Caco-2 (cell line): Measurements from ENCODE around the gene KIAA1614. TPM values are rescaled to one million over a fixed set of nuclear protein-coding genes. Genes with fewer than 3 reads are reported as not detected.

Experiments
- BruUV-seq: library from RNA; stranded (reverse); fragments of 400-500 nt; replicated peaks from 2 replicates; lab custom pipeline; 2021; lab: Mats Ljungman, UMichigan
- CTCF ChIA-PET: fragments of 300-600 bp; sonication (Branson Sonifier 250); formaldehyde crosslinking; loops from one replicate; lab custom pipeline; 2022; ENCODE audit warnings: antibody characterized with exemption; lab: Charles Lee
- POLR2A ChIA-PET: fragments of 300-600 bp; sonication (Branson Sonifier 250); formaldehyde crosslinking; loops from one replicate; lab custom pipeline; 2022; ENCODE audit warnings: antibody characterized with exemption; lab: Charles Lee
- DNase-seq, 2 experiments: peaks; one replicate each; pipeline versions ENCODE4 v3.0.0 to v3.0.0-alpha.2; 2020 to 2022
- H3K27me3 ChIP-seq: replicated peaks from 2 replicates; pipeline ENCODE4 v1.6.0; 2011; ENCODE audit warnings: low read length; ENCODE audit not compliant: control insufficient read depth, insufficient read depth
- H3K36me3 ChIP-seq: 2 replicates; pipeline ENCODE4 v1.5.1; 2011; ENCODE audit warnings: low read length; ENCODE audit not compliant: control insufficient read depth, insufficient read depth
- H3K4me1 ChIP-seq: fragments of 250-450 bp; sonication (Bioruptor Pico); 2 replicates; pipeline ENCODE4 v1.5.1; 2020; ENCODE audit warnings: mild to moderate bottlenecking
- H3K4me3 ChIP-seq: 2 replicates; pipeline ENCODE4 v1.5.1; 2011; ENCODE audit warnings: low read depth, mild to moderate bottlenecking, control low read depth, low read length
- H3K9me3 ChIP-seq: fragments of 250-450 bp; sonication (Bioruptor Pico); 2 replicates; pipeline ENCODE4 v1.5.1; 2020; ENCODE audit warnings: mild to moderate bottlenecking, moderate library complexity
- H3K27ac Mint-ChIP-seq: one replicate; pipeline ENCODE4 v1.8.0; 2022; ENCODE audit warnings: mixed read lengths; ENCODE audit not compliant: unreplicated experiment
- H3K27me3 Mint-ChIP-seq: one replicate; pipeline ENCODE4 v1.8.0; 2022; ENCODE audit warnings: mixed read lengths; ENCODE audit not compliant: insufficient read depth, unreplicated experiment
- H3K36me3 Mint-ChIP-seq: one replicate; pipeline ENCODE4 v1.8.0; 2022; ENCODE audit warnings: mild to moderate bottlenecking, mixed read lengths; ENCODE audit not compliant: insufficient read depth, unreplicated experiment
- H3K4me1 Mint-ChIP-seq: one replicate; pipeline ENCODE4 v1.8.0; 2022; ENCODE audit warnings: low read depth, mixed read lengths; ENCODE audit not compliant: unreplicated experiment
- H3K4me3 Mint-ChIP-seq: one replicate; pipeline ENCODE4 v1.8.0; 2022; ENCODE audit warnings: mild to moderate bottlenecking, moderate library complexity, mixed read lengths; ENCODE audit not compliant: unreplicated experiment
- H3K9me3 Mint-ChIP-seq: one replicate; pipeline ENCODE4 v1.8.0; 2022; ENCODE audit warnings: mixed read lengths; ENCODE audit not compliant: unreplicated experiment
- intact Hi-C: fragments of 100-400 bp; cut with micrococcal nuclease; formaldehyde crosslinking; loops from one replicate; pipeline ENCODE4 v1.10.0; 2022; ENCODE audit not compliant: unreplicated experiment
- total RNA-seq: library from RNA; stranded (reverse); gene quantifications from 2 replicates; pipeline ENCODE4 v1.2.3, GENCODE V29; 2022
- TF ChIP-seq, protein P1 (sequence below), 2 experiments: fragments of 200-600 bp in 1 of 2; IDR thresholded peaks; 1 replicate in 1 of 2; 2 replicates in 1 of 2; pipeline versions ENCODE4 v1.5.1 to v1.8.0; 2011 to 2022; ENCODE audit warnings: antibody characterized with exemption in 1 of 2, control low read depth in 1 of 2, inconsistent platforms in 1 of 2, low read depth in 1 of 2, low read length in 1 of 2, mild to moderate bottlenecking in 1 of 2, moderate library complexity in 1 of 2; ENCODE audit not compliant: insufficient read depth in 1 of 2, severe bottlenecking in 1 of 2, unreplicated experiment in 1 of 2

KIAA1614 gene
- total RNA-seq, 1 experiment from 2014 or later: 0.29 TPM

DNA sequence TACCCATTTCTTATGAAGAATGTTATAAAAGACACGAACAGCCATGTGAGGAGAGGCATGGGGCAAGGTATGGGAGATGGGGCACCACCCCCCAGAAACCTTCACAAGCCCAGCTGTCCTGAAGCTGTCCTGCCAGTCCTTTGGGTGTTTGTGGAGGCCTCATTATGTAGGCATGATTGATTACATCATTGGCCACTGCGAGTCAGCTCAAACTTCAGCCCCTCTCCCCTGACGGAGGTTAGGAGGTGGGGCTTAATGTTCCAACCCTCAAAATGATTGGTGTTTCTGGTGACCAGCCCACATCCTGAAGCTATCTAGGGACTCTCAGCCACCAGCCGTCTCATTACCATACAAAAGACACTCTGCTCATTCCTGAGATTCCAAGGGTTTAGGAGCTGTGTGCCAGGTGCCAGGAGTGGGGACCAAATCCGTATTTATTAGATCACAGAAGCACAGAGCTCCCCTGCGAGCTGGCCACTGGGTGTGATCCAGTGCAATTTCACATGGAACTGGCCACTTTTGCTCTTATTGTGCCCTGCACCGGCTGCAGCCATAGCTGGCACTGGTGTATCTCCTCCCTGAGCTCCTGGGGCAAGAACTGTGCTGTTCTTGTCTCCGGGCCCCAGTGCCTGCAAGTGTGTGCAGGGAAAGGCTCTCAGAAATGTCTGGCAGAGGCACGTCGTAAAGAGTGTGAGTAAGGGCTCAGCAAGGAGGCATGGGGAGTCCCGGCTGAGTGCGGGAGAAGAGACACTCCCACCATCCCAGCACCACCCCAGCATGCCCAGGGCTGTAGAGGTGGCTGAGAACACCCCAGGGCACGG is 10.5 kb downstream of the KIAA1614 start:
- Mint-ChIP-seq H3K4me1 (peaks cover 16% of the 10 kb centered on the region), H3K27ac (peak overlapping the region; percentile 91), H3K4me3 (peak overlapping the region; percentile 39), H3K9me3 (no peaks in the 10 kb centered on the region), H3K27me3 (no peaks in the 10 kb centered on the region), H3K36me3 (peaks cover 8% of the 10 kb centered on the region)
- TF ChIP-seq, protein P1, sequence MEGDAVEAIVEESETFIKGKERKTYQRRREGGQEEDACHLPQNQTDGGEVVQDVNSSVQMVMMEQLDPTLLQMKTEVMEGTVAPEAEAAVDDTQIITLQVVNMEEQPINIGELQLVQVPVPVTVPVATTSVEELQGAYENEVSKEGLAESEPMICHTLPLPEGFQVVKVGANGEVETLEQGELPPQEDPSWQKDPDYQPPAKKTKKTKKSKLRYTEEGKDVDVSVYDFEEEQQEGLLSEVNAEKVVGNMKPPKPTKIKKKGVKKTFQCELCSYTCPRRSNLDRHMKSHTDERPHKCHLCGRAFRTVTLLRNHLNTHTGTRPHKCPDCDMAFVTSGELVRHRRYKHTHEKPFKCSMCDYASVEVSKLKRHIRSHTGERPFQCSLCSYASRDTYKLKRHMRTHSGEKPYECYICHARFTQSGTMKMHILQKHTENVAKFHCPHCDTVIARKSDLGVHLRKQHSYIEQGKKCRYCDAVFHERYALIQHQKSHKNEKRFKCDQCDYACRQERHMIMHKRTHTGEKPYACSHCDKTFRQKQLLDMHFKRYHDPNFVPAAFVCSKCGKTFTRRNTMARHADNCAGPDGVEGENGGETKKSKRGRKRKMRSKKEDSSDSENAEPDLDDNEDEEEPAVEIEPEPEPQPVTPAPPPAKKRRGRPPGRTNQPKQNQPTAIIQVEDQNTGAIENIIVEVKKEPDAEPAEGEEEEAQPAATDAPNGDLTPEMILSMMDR (IDR thresholded peaks at IDR 0.05; ENCODE audit: insufficient read depth in 1 of 2, low read depth in 1 of 2, low read length in 1 of 2, severe bottlenecking in 1 of 2, unreplicated experiment in 1 of 2): no peak
- Histone ChIP-seq H3K4me1 (peaks cover 33% of the 10 kb centered on the region), H3K9me3 (no peaks in the 10 kb centered on the region), H3K4me3 (no peak overlapping the region), H3K27me3 (no peaks in the 10 kb centered on the region), H3K36me3 (no peaks in the 10 kb centered on the region)
- DNase-seq: peak; percentile 87 to 89
- no TSS peak for BruUV-seq
- ChIA-PET POLR2A (interaction anchor here (0.7 kb wide), 1 partner anchor 98 kb away, joined by 3 read pairs; no protein-coding TSS in a partner anchor), CTCF (interaction anchor here (1.0 to 1.6 kb wide), 2 partner anchors 12 to 41 kb away, joined by 4 to 13 read pairs; no protein-coding TSS in a partner anchor)
- intact Hi-C loops: loop anchor here (1.0 kb wide), 1 partner anchor 41 kb away; no protein-coding TSS in a partner anchor

DNA sequence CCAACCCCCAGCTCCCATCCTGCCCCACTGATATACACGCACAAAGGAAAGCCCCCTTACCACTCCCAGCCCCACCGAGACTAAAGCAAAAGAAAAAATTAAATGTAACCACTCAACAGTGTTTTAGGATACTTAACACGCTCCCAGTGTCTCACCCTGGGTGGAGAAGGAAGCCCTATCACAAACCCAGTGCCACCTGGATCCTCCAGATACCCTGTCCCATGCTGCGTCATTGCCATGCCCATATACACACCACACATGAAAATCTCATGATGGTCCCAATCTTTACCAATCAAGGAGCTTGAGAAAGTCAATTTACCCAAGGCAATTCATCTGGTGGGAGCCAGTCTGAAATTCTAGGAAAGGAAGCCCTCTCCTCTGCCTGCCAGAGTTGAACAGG is 11.2 kb downstream of the KIAA1614 start:
- Mint-ChIP-seq H3K27ac (peak overlapping the region; percentile 91), H3K4me3 (peak overlapping the region; percentile 39), H3K4me1 (peaks cover 16% of the 10 kb centered on the region), H3K36me3 (peaks cover 13% of the 10 kb centered on the region), H3K9me3 (no peaks in the 10 kb centered on the region), H3K27me3 (no peaks in the 10 kb centered on the region)
- ChIA-PET POLR2A (no interaction called here), CTCF (interaction anchor here (1.0 to 1.6 kb wide), 2 partner anchors 13 to 42 kb away, joined by 4 to 13 read pairs; no protein-coding TSS in a partner anchor)
- Histone ChIP-seq H3K4me3 (no peak overlapping the region), H3K9me3 (no peaks in the 10 kb centered on the region), H3K27me3 (no peaks in the 10 kb centered on the region), H3K4me1 (peaks cover 33% of the 10 kb centered on the region), H3K36me3 (no peaks in the 10 kb centered on the region)
- DNase-seq: no peak
- BruUV-seq: no TSS peak
- intact Hi-C loops: loop anchor here (1.0 kb wide), 1 partner anchor 42 kb away; no protein-coding TSS in a partner anchor
- TF ChIP-seq, protein P1 (IDR thresholded peaks at IDR 0.05; ENCODE audit: insufficient read depth in 1 of 2, low read depth in 1 of 2, low read length in 1 of 2, severe bottlenecking in 1 of 2, unreplicated experiment in 1 of 2): no peak

DNA sequence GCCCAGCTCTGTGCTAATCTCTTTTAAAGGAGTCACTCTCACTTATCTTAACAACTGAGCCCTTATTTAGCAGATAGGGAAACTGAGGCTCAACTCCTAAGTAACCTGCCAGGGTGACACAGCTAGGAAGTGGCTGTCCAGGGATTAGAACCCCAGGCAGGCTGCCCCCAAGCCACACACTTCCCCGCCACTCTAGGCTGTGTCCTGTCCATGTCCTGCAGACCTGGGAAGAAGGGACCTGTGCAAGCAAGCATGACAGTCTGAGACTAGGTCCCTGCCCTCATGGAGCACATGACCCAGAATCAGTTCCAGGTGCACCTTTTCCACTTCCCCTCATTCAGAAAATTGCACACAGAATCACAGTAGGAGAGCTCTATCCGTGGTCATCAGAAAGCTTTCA is 12.2 kb downstream of the KIAA1614 start:
- H3K4me3 ChIP-seq: no peak overlapping the region
- H3K36me3 Mint-ChIP-seq: peaks cover 13% of the 10 kb centered on the region
- TF ChIP-seq, protein P1 (IDR thresholded peaks at IDR 0.05; ENCODE audit: insufficient read depth in 1 of 2, low read depth in 1 of 2, low read length in 1 of 2, severe bottlenecking in 1 of 2, unreplicated experiment in 1 of 2): no peak
- no TSS peak for BruUV-seq
- H3K27me3 ChIP-seq: no peaks in the 10 kb centered on the region
- H3K4me3 Mint-ChIP-seq: no peak overlapping the region
- intact Hi-C loops: no loop called here
- no peaks in the 10 kb centered on the region for H3K36me3 ChIP-seq
- H3K9me3 ChIP-seq: no peaks in the 10 kb centered on the region
- ChIA-PET CTCF (interaction anchor here (0.9 kb wide), 1 partner anchor 218 kb away, joined by 4 read pairs; no protein-coding TSS in a partner anchor), POLR2A (no interaction called here)
- no peak for DNase-seq
- no peaks in the 10 kb centered on the region for H3K27me3 Mint-ChIP-seq
- H3K27ac Mint-ChIP-seq: no peak overlapping the region
- H3K9me3 Mint-ChIP-seq: no peaks in the 10 kb centered on the region
- H3K4me1 ChIP-seq: peaks cover 33% of the 10 kb centered on the region
- peaks cover 16% of the 10 kb centered on the region for H3K4me1 Mint-ChIP-seq
